PC-3 (cell line): ENCODE measurements around the gene KYNU. TPM values are rescaled to one million over a fixed set of nuclear protein-coding genes. Genes with fewer than 3 reads are reported as not detected.

Experiments used
- ATAC-seq: fragments of 200-7000 bp; cut with Tn5 transposase; 2 replicates; pipeline ENCODE4 v1.9.1; 2020; ENCODE audit warnings: mild to moderate bottlenecking, moderate library complexity
- BruUV-seq: library from RNA; stranded (reverse); fragments of 400-500 nt; replicated peaks from 2 replicates; lab custom pipeline; 2021; lab: Mats Ljungman, UMichigan
- CTCF ChIA-PET: fragments of 300-600 bp; sonication (Branson Sonifier 250); formaldehyde crosslinking; loops from one replicate; lab custom pipeline; 2022; ENCODE audit warnings: antibody characterized with exemption; lab: Charles Lee
- POLR2A ChIA-PET: fragments of 300-600 bp; sonication (Branson Sonifier 250); formaldehyde crosslinking; loops from one replicate; lab custom pipeline; 2022; ENCODE audit warnings: antibody characterized with exemption; ENCODE audit not compliant: unreplicated experiment; lab: Charles Lee
- DNase-seq: peaks from one replicate; pipeline ENCODE4 v3.0.0-alpha.2; 2015
- H2AFZ ChIP-seq: fragments of 300-600 bp; sonication (generic); 2 replicates; pipeline ENCODE4 v1.6.0; 2016; ENCODE audit warnings: antibody characterized with exemption, low read length
- H3F3A ChIP-seq: fragments of 300-600 bp; sonication (generic); one replicate; pipeline ENCODE4 v1.6.0; 2017; ENCODE audit warnings: antibody characterized with exemption, low read length, control low read depth, mild to moderate bottlenecking; ENCODE audit not compliant: unreplicated experiment
- H3K27ac ChIP-seq: fragments of 300-600 bp; sonication (generic); 2 replicates; pipeline ENCODE4 v1.5.1; 2016; ENCODE audit warnings: mild to moderate bottlenecking, low read length
- H3K27me3 ChIP-seq: fragments of 300-600 bp; sonication (generic); 2 replicates; pipeline ENCODE4 v1.6.1; 2016; ENCODE audit warnings: low read length, mixed read lengths
- H3K36me3 ChIP-seq: fragments of 300-600 bp; sonication (generic); 2 replicates; pipeline ENCODE4 v1.6.1; 2016; ENCODE audit warnings: low read depth, mixed run types, low read length, mixed read lengths
- H3K4me1 ChIP-seq: fragments of 300-600 bp; sonication (generic); 2 replicates; pipeline ENCODE4 v1.5.1; 2016; ENCODE audit warnings: low read length; ENCODE audit not compliant: insufficient read depth
- H3K4me2 ChIP-seq: fragments of 300-600 bp; sonication (generic); 2 replicates; pipeline ENCODE4 v1.6.0; 2016; ENCODE audit warnings: low read length
- H3K4me3 ChIP-seq: fragments of 300-600 bp; sonication (generic); 2 replicates; pipeline ENCODE4 v1.5.1; 2016; ENCODE audit warnings: mild to moderate bottlenecking, low read length, mixed read lengths
- H3K79me2 ChIP-seq: fragments of 300-600 bp; sonication (generic); 2 replicates; pipeline ENCODE4 v1.6.1; 2017; ENCODE audit warnings: low read length, mixed read lengths
- H3K9ac ChIP-seq: fragments of 300-600 bp; sonication (generic); 2 replicates; pipeline ENCODE4 v1.6.0; 2016; ENCODE audit warnings: mild to moderate bottlenecking, low read length
- H3K9me2 ChIP-seq: fragments of 300-600 bp; sonication (generic); replicated peaks from 2 replicates; pipeline ENCODE4 v1.6.1; 2016; ENCODE audit warnings: mixed run types, low read length, mixed read lengths
- H3K9me3 ChIP-seq: fragments of 300-600 bp; sonication (generic); 2 replicates; pipeline ENCODE4 v1.6.1; 2016; ENCODE audit warnings: low read length, mixed read lengths
- H4K20me1 ChIP-seq: fragments of 300-600 bp; sonication (generic); 2 replicates; pipeline ENCODE4 v1.6.1; 2016; ENCODE audit warnings: low read length, mixed read lengths
- EZH2 ChIP-seq: fragments of 300-600 bp; sonication (generic); IDR thresholded peaks from one replicate; pipeline ENCODE4 v1.6.1; 2017; ENCODE audit warnings: antibody characterized with exemption, mild to moderate bottlenecking, low read length; ENCODE audit not compliant: unreplicated experiment
- EZH2phosphoT487 ChIP-seq: fragments of 300-600 bp; sonication (generic); IDR thresholded peaks from 2 replicates; pipeline ENCODE4 v1.6.1; 2018; ENCODE audit warnings: mild to moderate bottlenecking, antibody characterized with exemption, low read length, borderline replicate concordance
- intact Hi-C: fragments of 100-400 bp; cut with micrococcal nuclease; formaldehyde crosslinking; loops from 2 replicates; pipeline ENCODE4 v1.9.0; 2023
- total RNA-seq: library from RNA; depleted of rRNA; stranded (reverse); fragments of >200 nt; gene quantifications from 2 replicates; pipeline ENCODE4 v1.2.3, GENCODE V29; 2014
- TF ChIP-seq, protein P1 (sequence below): fragments of 300-600 bp; sonication (generic); conservative IDR thresholded peaks from 2 replicates; pipeline ENCODE4 v1.5.1; 2017; ENCODE audit warnings: antibody characterized with exemption, low read depth, mild to moderate bottlenecking, low read length

Gene KYNU
- total RNA-seq, 1 experiment from 2014 or later: 2.3 TPM

DNA sequence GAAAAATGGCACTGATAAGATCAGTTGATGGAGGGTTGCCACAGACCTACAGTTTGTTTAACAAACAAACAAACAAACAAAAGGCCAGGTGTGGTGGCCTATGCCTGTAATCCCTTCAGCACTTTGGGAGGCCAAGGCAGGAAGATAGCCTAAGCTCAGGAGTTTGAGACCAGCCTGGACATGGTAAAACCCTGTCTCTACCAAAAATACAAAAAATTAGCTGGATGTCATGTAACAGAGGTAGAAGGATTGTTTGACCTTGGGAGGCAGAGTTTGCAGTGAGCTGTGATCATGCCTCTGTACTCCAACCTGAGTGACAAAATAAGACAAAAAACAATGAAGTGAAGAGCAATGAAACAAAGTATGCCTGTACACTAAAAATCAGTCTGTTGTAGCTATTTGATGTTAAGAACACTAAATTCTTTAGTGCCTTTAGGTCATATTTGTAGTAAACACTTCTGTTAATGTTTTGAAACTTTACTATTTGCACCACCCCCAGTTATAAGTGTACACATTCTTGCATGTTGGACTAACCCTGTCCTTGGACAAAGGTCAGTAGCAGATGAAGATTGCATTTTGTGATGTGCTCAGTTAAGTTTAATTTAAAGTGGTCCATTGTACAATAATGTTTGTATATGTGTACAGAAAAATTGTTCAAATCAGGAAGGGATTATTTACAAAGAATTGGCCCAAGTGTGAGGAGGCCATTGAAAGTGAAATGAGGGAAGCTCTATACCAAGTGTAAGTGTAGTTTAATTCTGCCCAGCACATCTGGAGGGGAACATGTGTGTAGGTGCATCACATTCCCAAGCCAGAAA is 73.9 kb downstream of the KYNU start:
- no peak overlapping the region for H3K9ac ChIP-seq
- no peaks in the 10 kb centered on the region for H3K9me2 ChIP-seq
- intact Hi-C loops: no loop called here
- H3K4me1 ChIP-seq: peaks cover 16% of the 10 kb centered on the region
- no peak overlapping the region for H2AFZ ChIP-seq
- no peaks in the 10 kb centered on the region for H4K20me1 ChIP-seq
- no peak overlapping the region for H3K4me2 ChIP-seq
- TF ChIP-seq EZH2: no peak
- H3K9me3 ChIP-seq: peaks cover 4% of the 10 kb centered on the region; the same call in 1 of the 2 replicates
- ATAC-seq (no peak), DNase-seq (no peak)
- ChIA-PET CTCF (no interaction called here), POLR2A (interaction anchor here (0.6 kb wide), 1 partner anchor 404 kb away, joined by 3 read pairs; no protein-coding TSS in a partner anchor)
- H3K36me3 ChIP-seq: no peaks in the 10 kb centered on the region
- H3K4me3 ChIP-seq: no peak overlapping the region
- no peak overlapping the region for H3K27ac ChIP-seq
- no TSS peak for BruUV-seq
- H3K27me3 ChIP-seq: no peaks in the 10 kb centered on the region
- H3F3A ChIP-seq: no peaks in the 10 kb centered on the region
- H3K79me2 ChIP-seq: no peaks in the 10 kb centered on the region

DNA sequence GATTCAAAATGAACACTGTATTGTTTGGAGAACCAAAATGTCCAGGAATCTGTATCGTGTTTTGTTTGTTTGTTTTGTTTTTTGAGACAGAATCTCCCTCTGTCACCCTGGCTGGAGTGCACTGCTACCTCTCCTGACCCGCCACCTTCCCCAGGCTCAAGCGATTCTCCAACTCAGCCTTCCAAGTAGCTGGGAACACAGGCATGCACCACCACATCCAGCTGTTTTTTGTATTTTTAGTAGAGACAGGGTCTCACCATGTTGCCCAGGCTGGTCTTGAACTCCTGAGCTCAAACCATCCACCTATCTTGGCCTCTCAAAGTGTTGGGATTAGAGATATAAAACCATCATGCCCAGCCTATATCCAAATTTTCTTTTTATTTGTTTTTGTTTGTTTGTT is 74.6 kb downstream of the KYNU start:
- intact Hi-C loops: no loop called here
- no peak overlapping the region for H3K27ac ChIP-seq
- CTCF ChIA-PET: no interaction called here
- H3K4me1 ChIP-seq: peaks cover 10% of the 10 kb centered on the region
- no peaks in the 10 kb centered on the region for H3F3A ChIP-seq
- no peak overlapping the region for H3K4me3 ChIP-seq
- no peaks in the 10 kb centered on the region for H3K79me2 ChIP-seq
- H3K4me2 ChIP-seq: no peak overlapping the region
- BruUV-seq: no TSS peak
- no peak overlapping the region for H2AFZ ChIP-seq
- no peaks in the 10 kb centered on the region for H3K36me3 ChIP-seq
- TF ChIP-seq EZH2phosphoT487 (no peak), EZH2 (no peak)
- TF ChIP-seq, protein P1, sequence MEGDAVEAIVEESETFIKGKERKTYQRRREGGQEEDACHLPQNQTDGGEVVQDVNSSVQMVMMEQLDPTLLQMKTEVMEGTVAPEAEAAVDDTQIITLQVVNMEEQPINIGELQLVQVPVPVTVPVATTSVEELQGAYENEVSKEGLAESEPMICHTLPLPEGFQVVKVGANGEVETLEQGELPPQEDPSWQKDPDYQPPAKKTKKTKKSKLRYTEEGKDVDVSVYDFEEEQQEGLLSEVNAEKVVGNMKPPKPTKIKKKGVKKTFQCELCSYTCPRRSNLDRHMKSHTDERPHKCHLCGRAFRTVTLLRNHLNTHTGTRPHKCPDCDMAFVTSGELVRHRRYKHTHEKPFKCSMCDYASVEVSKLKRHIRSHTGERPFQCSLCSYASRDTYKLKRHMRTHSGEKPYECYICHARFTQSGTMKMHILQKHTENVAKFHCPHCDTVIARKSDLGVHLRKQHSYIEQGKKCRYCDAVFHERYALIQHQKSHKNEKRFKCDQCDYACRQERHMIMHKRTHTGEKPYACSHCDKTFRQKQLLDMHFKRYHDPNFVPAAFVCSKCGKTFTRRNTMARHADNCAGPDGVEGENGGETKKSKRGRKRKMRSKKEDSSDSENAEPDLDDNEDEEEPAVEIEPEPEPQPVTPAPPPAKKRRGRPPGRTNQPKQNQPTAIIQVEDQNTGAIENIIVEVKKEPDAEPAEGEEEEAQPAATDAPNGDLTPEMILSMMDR: no peak
- POLR2A ChIA-PET: no interaction called here
- no peaks in the 10 kb centered on the region for H3K9me2 ChIP-seq
- ATAC-seq: no peak
- DNase-seq: no peak
- H3K9me3 ChIP-seq: peaks cover 4% of the 10 kb centered on the region; the same call in 1 of the 2 replicates
- no peak overlapping the region for H3K9ac ChIP-seq
- H3K27me3 ChIP-seq: no peaks in the 10 kb centered on the region
- no peaks in the 10 kb centered on the region for H4K20me1 ChIP-seq

DNA sequence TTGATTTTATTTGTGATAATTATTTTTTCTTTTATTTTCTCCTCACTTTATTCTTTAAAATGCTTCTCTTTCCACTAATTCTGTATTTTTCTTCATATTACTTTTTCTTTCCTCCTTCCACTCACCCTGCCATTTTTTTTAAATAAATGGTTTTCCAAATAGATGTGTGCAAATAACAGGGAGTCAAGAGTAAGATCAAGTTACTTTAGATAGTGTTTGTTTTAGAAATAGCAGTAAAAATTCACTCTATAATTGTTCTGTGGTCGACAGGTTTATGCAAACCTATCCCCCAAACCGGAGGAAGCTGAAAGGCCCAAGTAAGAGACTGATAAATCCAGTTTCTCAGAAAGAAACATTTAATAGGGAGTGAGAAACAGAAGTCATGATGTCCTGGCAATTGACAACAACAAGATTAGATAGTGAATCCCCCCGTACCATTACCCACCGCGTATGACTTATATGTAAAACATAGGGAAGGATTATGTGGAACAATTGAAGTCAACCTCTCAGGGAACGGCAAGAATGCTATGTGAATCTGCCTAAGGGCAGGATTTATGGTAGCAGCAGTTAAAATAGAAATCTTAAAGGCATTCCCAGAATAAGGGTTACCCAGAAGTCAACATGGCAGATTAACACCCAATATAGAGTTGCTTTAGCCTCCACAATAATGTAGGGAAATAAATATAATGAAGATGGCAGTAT is 75.5 kb downstream of the KYNU start:
- no peak overlapping the region for H3K9ac ChIP-seq
- no peaks in the 10 kb centered on the region for H4K20me1 ChIP-seq
- TF ChIP-seq EZH2phosphoT487 (no peak), EZH2 (no peak)
- TF ChIP-seq, protein P1: no peak
- H3K4me2 ChIP-seq: no peak overlapping the region
- no peaks in the 10 kb centered on the region for H3K79me2 ChIP-seq
- ATAC-seq (no peak), DNase-seq (no peak)
- H3K36me3 ChIP-seq: no peaks in the 10 kb centered on the region
- no peaks in the 10 kb centered on the region for H3F3A ChIP-seq
- peaks cover under 1% of the 10 kb centered on the region; the same call in 1 of the 2 replicates for H3K4me1 ChIP-seq
- no peaks in the 10 kb centered on the region for H3K9me2 ChIP-seq
- no peak overlapping the region for H2AFZ ChIP-seq
- H3K27ac ChIP-seq: no peak overlapping the region
- no peaks in the 10 kb centered on the region for H3K27me3 ChIP-seq
- peaks cover 4% of the 10 kb centered on the region; the same call in 1 of the 2 replicates for H3K9me3 ChIP-seq
- POLR2A ChIA-PET: no interaction called here
- CTCF ChIA-PET: no interaction called here
- intact Hi-C loops: no loop called here
- no TSS peak for BruUV-seq
- no peak overlapping the region for H3K4me3 ChIP-seq
